Stimulated activated CD4-positive, alpha-beta T cell treated with anti-CD3 and anti-CD28 coated beads, Interleukin-1b, Interleukin-23, amount 100 ng/mL, for 1 hour (primary cell): ENCODE data around the gene PLD6.
"Not testable (repeated sequence)": the region's sequence is repeated elsewhere in the genome, so short reads cannot be mapped to it uniquely, and the experiment has no call there.

Experiments
- DNase-seq, 2 donors: peaks; one replicate each; pipeline ENCODE4 v3.0.0-alpha.2; 2020; ENCODE audit warnings: low read depth in 2 of 2

PLD6 gene

DNA sequence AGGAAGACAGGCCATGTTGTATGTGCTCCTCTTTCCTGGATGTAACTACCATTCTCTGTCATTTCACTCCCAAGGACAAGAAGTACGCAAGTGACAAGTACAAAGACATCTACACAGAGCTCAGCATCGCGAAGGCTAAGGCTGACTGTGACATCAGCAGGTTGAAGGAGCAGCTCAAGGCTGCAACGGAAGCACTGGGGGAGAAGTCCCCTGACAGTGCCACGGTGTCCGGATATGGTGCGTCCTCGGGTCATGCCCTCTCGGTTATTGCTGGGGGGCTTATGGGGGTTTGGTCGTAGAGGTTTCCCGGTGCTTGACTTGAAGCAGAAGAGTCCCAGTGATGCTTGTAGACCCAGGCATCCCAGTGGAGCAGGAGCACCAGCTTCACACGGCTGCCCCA, 29.0 kb downstream of the PLD6 start:
- no peak for DNase-seq

DNA sequence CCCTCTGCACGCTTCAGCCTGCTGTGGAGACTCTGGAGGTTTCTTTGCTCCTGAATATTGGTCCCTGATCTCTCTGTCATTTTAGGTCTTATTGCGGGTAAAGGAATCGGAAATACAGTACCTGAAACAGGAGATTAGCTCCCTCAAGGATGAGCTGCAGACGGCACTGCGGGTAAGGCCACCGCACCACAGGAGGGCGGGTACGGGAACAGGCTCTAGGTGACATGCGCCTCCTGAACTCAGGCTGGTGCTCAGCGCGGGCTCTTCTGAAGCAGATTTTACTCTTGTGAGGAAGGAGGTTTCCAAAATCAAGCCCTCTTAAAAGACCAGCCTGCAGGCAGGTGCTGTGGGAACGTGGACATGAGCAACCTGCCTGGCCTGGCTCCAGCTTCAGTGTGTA, 29.8 kb downstream of the PLD6 start:
- no peak for DNase-seq

DNA sequence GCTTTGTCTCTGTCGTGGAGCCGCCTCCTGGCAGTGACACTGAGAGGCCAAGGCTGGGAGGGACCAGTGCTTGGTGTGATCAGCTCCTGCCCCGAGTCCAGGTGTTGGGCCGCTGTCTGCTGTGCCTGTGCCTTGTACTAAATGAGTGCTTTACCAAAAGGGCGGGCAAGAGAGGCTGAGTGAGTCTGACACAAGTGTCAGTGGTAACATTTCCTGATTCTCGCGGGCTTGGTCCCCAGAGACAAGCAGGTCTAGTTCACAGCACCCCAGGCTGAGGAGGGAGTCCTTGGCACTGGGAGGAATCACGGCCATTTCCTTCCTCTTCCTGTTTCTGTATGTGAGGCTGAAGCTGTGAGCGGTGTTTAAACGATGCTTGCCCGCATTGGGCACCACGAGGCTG, 30.2 kb downstream of the PLD6 start:
- DNase-seq: no peak

DNA sequence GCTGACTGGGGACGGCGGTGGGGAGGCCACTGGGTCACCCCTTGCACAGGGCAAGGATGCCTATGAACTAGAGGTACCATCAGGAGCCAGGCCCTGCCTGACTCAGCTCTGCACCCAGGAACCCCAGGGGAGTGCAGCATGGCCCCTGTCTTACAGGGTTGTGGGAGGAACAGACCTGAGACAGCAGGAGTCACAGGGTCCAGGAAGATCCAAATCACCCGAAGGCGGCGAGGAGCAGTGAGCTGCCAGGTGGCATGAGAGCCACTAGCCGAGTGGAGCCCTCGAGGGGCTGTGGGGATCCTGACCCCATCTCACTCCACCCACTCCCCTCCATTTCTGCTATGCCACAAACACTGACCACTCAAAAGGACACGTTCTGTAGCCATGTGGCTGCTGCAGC, 30.8 kb downstream of the PLD6 start:
- DNase-seq: no peak

DNA sequence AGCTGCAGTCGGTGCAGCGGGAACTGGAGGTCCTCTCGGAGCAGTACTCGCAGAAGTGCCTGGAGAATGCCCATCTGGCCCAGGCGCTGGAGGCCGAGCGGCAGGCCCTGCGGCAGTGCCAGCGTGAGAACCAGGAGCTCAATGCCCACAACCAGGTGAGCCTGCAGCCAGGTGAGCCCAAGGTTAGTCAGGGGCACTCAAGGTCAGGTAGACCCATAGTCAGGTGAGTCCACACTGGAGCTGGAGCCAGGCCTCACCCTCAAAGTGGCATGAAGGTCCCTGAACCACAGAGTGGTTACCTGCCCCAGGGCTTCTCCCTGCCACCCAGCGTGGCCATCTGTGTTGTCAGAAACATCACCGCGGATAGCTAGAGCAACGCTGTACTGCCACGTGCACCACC, 32.2 kb downstream of the PLD6 start:
- no peak for DNase-seq

GRCh38 chr17:17172990-17173389, 33.1 kb downstream of the PLD6 start:
- DNase-seq: no peak

DNA sequence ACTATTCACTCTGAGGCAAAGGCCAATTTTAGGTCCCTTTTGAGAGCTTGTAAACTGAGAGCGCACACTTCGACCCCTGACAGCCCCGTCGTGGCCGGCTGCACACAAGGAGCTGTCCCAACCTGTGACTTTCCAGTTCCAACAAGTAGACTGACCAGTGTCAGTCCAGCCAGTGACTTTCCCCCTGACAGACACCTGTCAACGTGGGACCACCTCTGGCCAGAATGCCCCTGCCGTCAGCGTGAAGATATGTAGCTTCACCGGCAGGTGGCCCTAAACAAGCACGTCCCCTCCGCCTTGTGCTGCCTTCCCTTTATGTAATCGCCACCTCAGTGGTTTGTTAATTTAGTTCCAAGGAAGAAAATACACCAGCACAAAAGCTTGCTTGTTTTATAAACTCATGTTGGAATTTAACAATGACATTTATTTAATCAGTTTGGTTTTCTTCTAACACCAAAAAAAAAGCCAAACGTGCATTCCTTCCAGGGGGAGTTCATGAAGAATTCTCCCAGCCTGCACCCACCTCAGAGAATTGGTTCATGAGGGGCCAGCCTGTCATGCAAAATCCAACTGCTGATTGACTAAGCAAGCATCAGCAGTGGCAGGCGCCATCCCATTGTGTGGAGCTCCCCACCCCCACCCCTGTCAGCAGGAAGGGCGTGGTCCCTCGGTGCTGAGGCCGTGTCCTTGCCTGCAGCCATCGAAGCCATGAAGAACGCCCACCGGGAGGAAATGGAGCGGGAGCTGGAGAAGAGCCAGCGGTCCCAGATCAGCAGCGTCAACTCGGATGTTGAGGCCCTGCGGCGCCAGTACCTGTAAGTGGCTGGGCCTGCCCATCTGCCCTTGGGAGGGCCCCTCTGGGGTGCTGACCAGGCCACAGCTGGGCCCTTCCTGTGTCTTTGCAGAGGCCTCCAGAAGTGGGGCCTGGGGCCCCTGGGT, 33.9 kb downstream of the PLD6 start:
- no peak for DNase-seq

DNA sequence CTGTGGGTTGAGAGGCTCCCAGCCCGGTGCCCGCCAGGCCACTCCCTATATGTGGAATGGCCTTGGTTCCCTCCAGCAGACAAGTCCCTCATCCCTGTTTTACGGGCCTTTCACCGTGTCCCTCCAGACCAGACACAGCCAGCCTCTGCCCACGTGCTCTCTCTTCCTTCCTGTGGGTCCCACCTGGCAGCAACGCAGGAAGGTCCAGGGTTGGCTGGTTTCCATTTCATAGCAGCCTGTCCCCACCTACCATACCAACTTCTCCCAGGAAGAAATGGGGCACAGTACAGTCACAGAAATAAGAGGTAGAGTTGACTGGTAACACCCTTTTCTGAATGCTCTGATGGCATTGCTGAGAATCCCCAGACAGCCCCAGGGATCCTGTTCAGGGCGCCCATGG, 34.9 kb downstream of the PLD6 start:
- DNase-seq: no peak

GRCh38 chr17:17170346-17170985, 35.7 kb downstream of the PLD6 start:
- no peak for DNase-seq

- DNase-seq: no peak
Observed at GRCh38 chr17:17169396-17169795, 36.7 kb downstream of the PLD6 start.

DNA sequence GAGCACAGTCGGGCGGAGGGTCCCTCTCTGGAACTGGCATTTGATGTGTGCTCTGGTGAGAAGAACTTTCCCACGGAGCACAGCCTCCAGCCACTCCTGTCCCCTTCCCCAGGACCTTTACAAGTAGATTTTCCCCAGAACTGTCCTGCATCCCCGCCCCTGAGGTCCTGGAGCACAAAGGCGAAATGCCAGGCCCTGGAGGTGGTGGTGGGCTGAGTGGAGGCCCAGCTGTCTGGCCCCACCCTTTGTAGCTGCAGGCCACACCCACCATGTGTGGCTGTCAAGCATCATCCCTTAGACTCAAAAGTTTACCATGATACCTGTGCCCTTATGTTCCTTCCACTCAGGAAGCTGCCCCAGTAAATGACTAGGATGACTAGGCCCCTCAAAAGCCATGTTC, 37.7 kb downstream of the PLD6 start:
- no peak for DNase-seq

GRCh38 chr17:17167986-17168385, 38.1 kb downstream of the PLD6 start:
- no peak for DNase-seq

DNA sequence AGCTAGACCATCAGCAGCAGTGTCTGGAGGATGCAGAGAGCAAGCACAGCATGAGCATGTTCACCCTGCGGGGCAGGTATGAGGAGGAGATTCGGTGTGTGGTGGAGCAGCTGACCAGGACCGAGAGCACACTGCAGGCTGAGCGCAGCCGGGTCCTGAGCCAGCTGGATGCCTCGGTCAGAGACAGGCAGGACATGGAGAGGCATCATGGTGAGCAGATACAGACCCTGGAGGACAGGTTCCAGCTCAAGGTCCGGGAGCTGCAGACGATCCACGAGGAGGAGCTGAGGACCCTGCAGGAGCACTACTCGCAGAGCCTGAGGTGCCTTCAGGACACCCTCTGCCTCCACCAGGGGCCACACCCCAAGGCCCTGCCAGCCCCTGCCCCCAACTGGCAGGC, 38.8 kb downstream of the PLD6 start:
- no peak for DNase-seq

DNA sequence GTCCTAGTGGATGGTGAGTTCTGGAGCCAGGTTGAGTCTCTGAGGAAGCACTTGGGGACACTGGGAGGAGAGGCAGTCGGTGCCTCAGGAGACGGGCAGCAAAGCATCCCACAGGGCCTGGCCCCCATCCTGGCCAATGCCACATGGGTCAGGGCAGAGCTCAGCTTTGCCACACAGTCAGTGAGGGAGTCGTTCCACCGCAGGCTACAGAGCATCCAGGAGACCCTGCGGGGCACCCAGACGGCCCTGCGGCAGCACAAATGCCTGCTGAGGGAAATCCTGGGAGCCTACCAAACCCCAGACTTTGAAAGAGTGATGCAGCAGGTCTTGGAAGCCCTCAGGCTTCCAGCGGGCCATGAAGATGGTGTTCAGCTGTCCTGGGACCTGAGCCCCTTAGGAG, 39.7 kb downstream of the PLD6 start:
- DNase-seq: no peak

- DNase-seq: no peak
Observed at GRCh38 chr17:17165666-17166308, 40.3 kb downstream of the PLD6 start.

- DNase-seq: no peak
Observed at GRCh38 chr17:17164676-17165075, 41.5 kb downstream of the PLD6 start.

- no peak for DNase-seq
Observed at GRCh38 chr17:17164156-17164555, 42.0 kb downstream of the PLD6 start.

- no peak for DNase-seq
Observed at GRCh38 chr17:17161759-17162158, 44.4 kb downstream of the PLD6 start.

DNA sequence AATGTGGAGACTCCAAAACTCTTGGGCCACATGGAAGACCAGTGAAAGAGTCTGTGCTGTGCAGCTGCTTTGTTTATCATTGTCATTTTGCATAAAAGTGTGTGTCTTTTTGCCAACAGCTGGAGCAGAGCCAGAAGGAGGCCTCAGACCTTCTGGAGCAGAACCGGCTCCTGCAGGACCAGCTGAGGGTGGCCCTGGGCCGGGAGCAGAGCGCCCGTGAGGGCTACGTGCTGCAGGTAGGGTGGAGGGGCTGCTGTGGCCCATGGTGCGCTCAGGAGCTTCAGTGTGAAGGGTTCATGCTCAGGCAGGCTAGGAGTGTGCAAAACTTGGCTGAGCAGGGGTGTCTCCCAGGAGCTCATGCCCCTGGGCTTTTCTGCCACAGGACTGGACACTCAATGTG, 45.0 kb downstream of the PLD6 start:
- no peak for DNase-seq

GRCh38 chr17:17159571-17159970, 46.6 kb downstream of the PLD6 start:
- DNase-seq: no peak

- DNase-seq: not testable (repeated sequence)
Observed at GRCh38 chr17:17158506-17158905, 47.6 kb downstream of the PLD6 start.

DNA sequence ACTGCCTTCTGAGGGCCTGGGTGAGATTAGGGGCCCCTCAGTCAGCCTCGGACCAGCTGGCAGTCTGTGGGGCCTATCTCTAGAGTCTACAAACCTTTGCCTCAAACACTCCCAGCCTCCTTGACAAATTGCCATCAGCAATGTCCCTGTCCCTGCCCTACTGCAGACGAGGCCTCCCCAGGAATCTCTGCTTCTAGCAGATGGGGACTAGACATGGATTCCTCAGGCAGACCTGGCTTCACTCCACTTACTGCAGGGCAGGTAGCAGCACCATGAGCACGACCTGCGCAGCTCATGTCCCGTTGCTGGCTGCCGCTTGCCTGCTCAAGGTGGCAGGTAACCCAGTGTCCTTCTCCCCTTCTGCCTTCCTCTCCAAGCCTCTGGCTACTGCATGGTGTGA, 49.1 kb downstream of the PLD6 start:
- DNase-seq: no peak

- DNase-seq: no peak
Observed at GRCh38 chr17:17156511-17156910, 49.6 kb downstream of the PLD6 start.
